Measurements from ENCODE around the gene PSTPIP1.

GRCh38 chr15:76998663-76999285 is 3.8 kb downstream of the PSTPIP1 start:
- TF ChIP-seq MAFF (IDR thresholded peaks at IDR 0.05; ENCODE audit: low read depth, low read length) (no peak), ZNF441 (CRISPR knock-in tag; IDR thresholded peaks at IDR 0.05; ENCODE audit: borderline replicate concordance) (no peak), HMGXB4 (CRISPR knock-in tag; IDR thresholded peaks at IDR 0.05; ENCODE audit: borderline replicate concordance in 1 of 2, low read depth in 1 of 2) (no peak), KLF16 (CRISPR knock-in tag; IDR thresholded peaks at IDR 0.05) (no peak), POLR2A (IDR thresholded peaks at IDR 0.05; ENCODE audit: insufficient read depth in 1 of 2, low read depth in 2 of 2, low read length in 2 of 2) (no peak), TAF1 (CRISPR knock-in tag; IDR thresholded peaks at IDR 0.05) (no peak), HOMEZ (CRISPR knock-in tag; IDR thresholded peaks at IDR 0.05; ENCODE audit: low read depth) (no peak), SETDB1 (CRISPR knock-in tag; IDR thresholded peaks at IDR 0.05; ENCODE audit: borderline replicate concordance) (no peak), RNF2 (conservative IDR thresholded peaks at IDR 0.05; ENCODE audit: low read depth) (no peak), NAIF1 (CRISPR knock-in tag; IDR thresholded peaks at IDR 0.05; ENCODE audit: borderline replicate concordance) (no peak), ETS1 (CRISPR knock-in tag; IDR thresholded peaks at IDR 0.05) (no peak)

Measured in HepG2 (cell line).